GM12801 (cell line): Measurements from ENCODE around the gene CLEC4G.

ENCODE experiments used
- CTCF ChIP-seq: IDR thresholded peaks from one replicate; pipeline ENCODE4 v1.5.1; 2011; ENCODE audit warnings: control low read depth; ENCODE audit not compliant: insufficient read length; ENCODE audit errors: extremely low read depth

CLEC4G gene

GRCh38 chr19:7685546-7686445 lies 46.1 kb downstream of the CLEC4G start:
- no peak for TF ChIP-seq CTCF

GRCh38 chr19:7682175-7682855 lies 49.6 kb downstream of the CLEC4G start:
- TF ChIP-seq CTCF, result no peak

- no peak for TF ChIP-seq CTCF
Observed at GRCh38 chr19:7681340-7682174, 50.4 kb downstream of the CLEC4G start.

- TF ChIP-seq CTCF, result no peak
Observed at GRCh38 chr19:7680606-7681339, 51.1 kb downstream of the CLEC4G start, which contains the start of gene TRAPPC5. Gene TRAPPC5, plus strand, starts transcription at chr19:7680833. Its CDS starts 1,421 bp downstream, at chr19:7682254.

GRCh38 chr19:7679771-7680605 lies 51.9 kb downstream of the CLEC4G start:
- no peak for TF ChIP-seq CTCF

GRCh38 chr19:7678971-7679751 lies 52.7 kb downstream of the CLEC4G start:
- TF ChIP-seq CTCF, result no peak
